HepG2 (cell line): Measurements from ENCODE around the gene UBE2R2. TPM values are rescaled to one million over a fixed set of nuclear protein-coding genes. Genes with fewer than 3 reads are reported as not detected.
"Not testable (repeated sequence)": the region's sequence is repeated elsewhere in the genome, so short reads cannot be mapped to it uniquely, and the experiment has no call there.

Experiments used
- ATAC-seq: fragments of 200-7000 bp; cut with Tn5 transposase; 3 replicates; pipeline ENCODE4 v1.9.1; 2020; ENCODE audit warnings: mild to moderate bottlenecking, moderate library complexity
- BruUV-seq: library from RNA; stranded (reverse); fragments of 400-500 nt; replicated peaks from 2 replicates; lab custom pipeline; 2021; lab: Mats Ljungman, UMichigan
- CTCF ChIA-PET: fragments of 300-600 bp; formaldehyde crosslinking; extraction: SDS; loops from one replicate; lab custom pipeline; 2021; ENCODE audit warnings: low total read pairs, inconsistent platforms, low intra/inter-chr PET ratio; lab: Yijun Ruan, JAX
- POLR2A ChIA-PET: fragments of 350-600 bp; sonication (Branson Sonifier 250); formaldehyde crosslinking; loops from one replicate; lab custom pipeline; 2020; ENCODE audit warnings: antibody characterized with exemption, inconsistent platforms; lab: Yijun Ruan, JAX
- DNase-seq: peaks from one replicate; pipeline ENCODE4 v3.0.0-alpha.2; 2015; ENCODE audit warnings: low spot score
- FAIRE-seq: peaks from 3 replicates; lab custom pipeline; 2011; peaks lifted over from hg19 to GRCh38; lab: Jason Lieb, UNC
- H2AFZ ChIP-seq: one replicate; pipeline ENCODE4 v1.6.1; 2011; ENCODE audit warnings: low read length, inconsistent platforms
- H3K27ac ChIP-seq: fragments of 300-600 bp; 3 replicates; pipeline ENCODE4 v1.8.0; 2011; ENCODE audit warnings: mixed run types, mild to moderate bottlenecking, mixed read lengths, low read length, inconsistent platforms; ENCODE audit not compliant: insufficient read depth; ENCODE audit errors: extremely low read length
- H3K27me3 ChIP-seq, 2 experiments: fragments of 200-600 bp in 1 of 2; 2 replicates in 1 of 2; 3 replicates in 1 of 2; pipeline versions ENCODE4 v1.6.0 to v1.8.0; 2011; ENCODE audit warnings: low read length in 2 of 2, mild to moderate bottlenecking in 2 of 2, moderate library complexity in 2 of 2, inconsistent platforms in 1 of 2; ENCODE audit not compliant: insufficient read depth in 2 of 2, control insufficient read depth in 1 of 2
- H3K36me3 ChIP-seq, 2 experiments: fragments of 200-600 bp in 1 of 2; replicated peaks in 1 of 2; 2 replicates in 1 of 2; 3 replicates in 1 of 2; pipeline versions ENCODE4 v1.5.1 to v1.8.0; 2011; ENCODE audit warnings: low read length in 2 of 2, inconsistent platforms in 1 of 2; ENCODE audit not compliant: insufficient read depth in 2 of 2, control insufficient read depth in 1 of 2
- H3K4me1 ChIP-seq: 2 replicates; pipeline ENCODE4 v1.5.1; 2012; ENCODE audit warnings: low read length, inconsistent platforms; ENCODE audit not compliant: insufficient read depth
- H3K4me2 ChIP-seq: 2 replicates; pipeline ENCODE4 v1.6.0; 2011; ENCODE audit warnings: low read depth, low read length, inconsistent platforms
- H3K4me3 ChIP-seq, 3 experiments: fragments of 200-600 bp in 1 of 3; sonication (generic), shearing (Covaris generic) in 1 of 3; replicated peaks in 1 of 3; 2 replicates each; pipeline ENCODE4 v1.5.1; 2011 to 2016; ENCODE audit warnings: low read length in 3 of 3, inconsistent platforms in 2 of 3, low read depth in 2 of 3, mild to moderate bottlenecking in 2 of 3, control low read depth in 1 of 3, mixed read lengths in 1 of 3; ENCODE audit not compliant: insufficient read depth in 1 of 3
- H3K79me2 ChIP-seq: one replicate; pipeline ENCODE4 v1.6.1; 2011; ENCODE audit warnings: low read length, inconsistent platforms; ENCODE audit not compliant: insufficient read depth
- H3K9ac ChIP-seq: 2 replicates; pipeline ENCODE4 v1.6.0; 2011; ENCODE audit warnings: mild to moderate bottlenecking, low read depth, low read length, inconsistent platforms; ENCODE audit not compliant: insufficient read depth
- H3K9me3 ChIP-seq: 2 replicates; pipeline ENCODE4 v1.5.1; 2012; ENCODE audit warnings: mild to moderate bottlenecking, low read length
- H4K20me1 ChIP-seq: 2 replicates; pipeline ENCODE4 v1.6.0; 2011; ENCODE audit warnings: inconsistent platforms, mild to moderate bottlenecking, low read length, moderate library complexity; ENCODE audit not compliant: insufficient read depth
- ELK4 ChIP-seq: sonication (generic); formaldehyde crosslinking; IDR thresholded peaks from 2 replicates; pipeline ENCODE4 v1.9.0; 2021; ENCODE audit warnings: missing genetic modification reagents, borderline replicate concordance
- FIP1L1 ChIP-seq: fragments of 200-400 bp; formaldehyde crosslinking; IDR thresholded peaks from 2 replicates; pipeline ENCODE4 v1.6.1; 2018; ENCODE audit warnings: low read depth, mild to moderate bottlenecking, low read length, moderate library complexity, borderline replicate concordance; ENCODE audit not compliant: insufficient read depth
- IKZF5 ChIP-seq: IDR thresholded peaks from 2 replicates; pipeline ENCODE4 v1.6.1; 2018; ENCODE audit warnings: missing genetic modification reagents, mild to moderate bottlenecking, missing compliant biosample characterization
- MNT ChIP-seq: fragments of 450-650 bp; IDR thresholded peaks from 2 replicates; pipeline ENCODE4 v1.6.1; 2016
- MTF1 ChIP-seq: sonication (generic); formaldehyde crosslinking; IDR thresholded peaks from 2 replicates; pipeline ENCODE4 v1.5.0; 2020; ENCODE audit warnings: missing genetic modification reagents
- SALL1 ChIP-seq: sonication (generic); formaldehyde crosslinking; IDR thresholded peaks from 2 replicates; pipeline ENCODE4 v1.8.0; 2022; ENCODE audit warnings: mild to moderate bottlenecking, missing genetic modification reagents
- SKIL ChIP-seq: sonication (generic); formaldehyde crosslinking; IDR thresholded peaks from 2 replicates; pipeline ENCODE4 v1.8.0; 2022; ENCODE audit warnings: missing genetic modification reagents, mild to moderate bottlenecking, moderate library complexity, borderline replicate concordance
- ZBTB7A ChIP-seq: sonication (generic); formaldehyde crosslinking; IDR thresholded peaks from 2 replicates; pipeline ENCODE4 v1.8.0; 2022; ENCODE audit warnings: mild to moderate bottlenecking, missing genetic modification reagents
- ZNF3 ChIP-seq: IDR thresholded peaks from 2 replicates; pipeline ENCODE4 v1.7.0; 2017; ENCODE audit warnings: inconsistent platforms
- ZNF460 ChIP-seq: sonication (generic); formaldehyde crosslinking; IDR thresholded peaks from 2 replicates; pipeline ENCODE4 v1.5.1; 2020; ENCODE audit warnings: missing genetic modification reagents, mild to moderate bottlenecking, borderline replicate concordance
- ZNF619 ChIP-seq: sonication (generic); formaldehyde crosslinking; IDR thresholded peaks from 2 replicates; pipeline ENCODE4 v1.4.0; 2020; ENCODE audit warnings: mild to moderate bottlenecking, missing genetic modification reagents
- ZNF670 ChIP-seq: sonication (generic); formaldehyde crosslinking; IDR thresholded peaks from 2 replicates; pipeline ENCODE4 v1.8.0; 2022; ENCODE audit warnings: mild to moderate bottlenecking, missing genetic modification reagents, borderline replicate concordance
- ZNF788 ChIP-seq: sonication (generic); formaldehyde crosslinking; IDR thresholded peaks from 2 replicates; pipeline ENCODE4 v1.5.0; 2020; ENCODE audit warnings: mild to moderate bottlenecking, missing genetic modification reagents, borderline replicate concordance
- WGBS: methylation state at CpG from one replicate; pipeline ENCODE4 v1.1.6; 2017; ENCODE audit warnings: low lambda C conversion rate; 5-methylcytosine and 5-hydroxymethylcytosine counted together
- in situ Hi-C: cut with HindIII; loops from 2 replicates; pipeline ENCODE4 v1.10.0; 2017; ENCODE audit warnings: low pct_unique_long_range_greater_than_20kb; ENCODE audit not compliant: extremely low pct_ligation_motif_present
- intact Hi-C: fragments of 100-400 bp; cut with micrococcal nuclease; formaldehyde crosslinking; loops from one replicate; pipeline ENCODE4 v1.10.0; 2022; ENCODE audit not compliant: unreplicated experiment
- polyA plus RNA-seq, 8 experiments: library from polyadenylated mRNA; depleted of rRNA in 3 of 8; stranded (reverse) in 7 of 8; unstranded in 1 of 8; fragments of >200 nt; fragmentation: Illumina TruSeq in 4 of 8; extraction: Trizol in 4 of 8; gene quantifications; 2 replicates each; pipeline versions ENCODE4 v1.2.1 to v1.2.3, GENCODE V29; 2011 to 2016; ENCODE audit warnings: low read depth in 4 of 8, missing spikeins in 1 of 8, mixed read lengths in 1 of 8; ENCODE audit not compliant: insufficient read depth in 1 of 8
- total RNA-seq, 5 experiments: library from RNA; depleted of rRNA; stranded (reverse); fragments of >200 nt; fragmentation: Illumina TruSeq; extraction: Trizol; gene quantifications; 2 replicates each; pipeline ENCODE4 v1.2.3, GENCODE V29; 2016; ENCODE audit warnings: low read depth in 1 of 5

Gene UBE2R2
- total and polyA plus RNA-seq, 2 of the 13 experiments (the other 11 are each of a cell fraction or from before 2014, with no cell fraction given), result 14.8 to 20.9 TPM

DNA sequence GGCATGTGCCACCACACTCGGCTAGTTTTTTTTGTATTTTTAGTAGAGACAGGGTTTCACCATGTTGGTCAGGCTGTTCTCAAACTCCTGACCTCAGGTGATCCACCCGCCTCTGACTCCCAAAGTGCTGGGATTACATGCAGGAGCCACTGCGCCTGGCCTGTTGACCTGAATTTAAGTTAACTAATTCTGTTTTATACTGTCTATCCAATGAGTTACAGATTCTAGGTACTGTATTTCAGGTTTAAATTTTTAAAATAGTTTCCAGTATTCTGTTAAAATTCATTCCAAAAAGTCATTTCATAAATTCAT, 30.9 kb downstream of the UBE2R2 start:
- peaks cover 61% of the 10 kb centered on the region for H4K20me1 ChIP-seq
- in situ Hi-C loops, CTCF ChIA-PET, H2AFZ ChIP-seq, DNase-seq, H3K9me3 ChIP-seq, H3K9ac ChIP-seq, H3K4me2 ChIP-seq, intact Hi-C loops, BruUV-seq, H3K4me3 ChIP-seq, H3K27ac ChIP-seq, ATAC-seq, FAIRE-seq, H3K27me3 ChIP-seq, H3K36me3 ChIP-seq: not testable (repeated sequence)
- peaks cover 90% of the 10 kb centered on the region for H3K79me2 ChIP-seq
- H3K4me1 ChIP-seq, result peaks cover 63% of the 10 kb centered on the region
- POLR2A ChIA-PET, result interaction anchor here (1.0 to 1.1 kb wide), 2 partner anchors 8 to 30 kb away, joined by 3 to 4 read pairs; no protein-coding TSS in a partner anchor
- 89% methylated on average over 3 of the region's 3 CpGs for WGBS

DNA sequence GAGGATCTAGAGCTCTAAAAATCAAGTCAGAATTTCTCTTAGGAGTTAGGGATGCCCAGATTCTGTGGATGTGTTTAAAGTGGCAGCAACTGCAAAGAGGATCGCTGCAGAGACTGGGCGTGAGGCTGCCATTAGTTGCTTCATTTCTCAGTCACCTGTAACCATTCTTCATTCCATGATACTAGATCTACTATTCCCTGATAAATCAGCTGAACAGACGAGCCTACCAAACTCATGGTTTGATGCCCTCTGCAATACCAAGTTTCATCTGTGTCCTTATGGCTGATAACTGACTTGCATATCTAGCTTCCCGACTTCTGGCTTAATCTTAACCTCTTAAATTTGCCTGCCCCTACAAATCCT, 33.3 kb downstream of the UBE2R2 start:
- H3K4me1 ChIP-seq, result peaks cover 70% of the 10 kb centered on the region
- H3K27me3 ChIP-seq, result no peaks in the 10 kb centered on the region
- 0 out of 5 replicates have a peak, but pooled peaks cover 0 to 3% of the 10 kb centered on the region in 2 experiments for H3K36me3 ChIP-seq
- DNase-seq, result no peak
- H3K9ac ChIP-seq, result no peak overlapping the region
- in situ Hi-C loops, result loop anchor here (5.0 kb wide), 1 partner anchor 33 kb away; the partner anchor contains the start of gene UBE2R2
- H3K9me3 ChIP-seq, result no peaks in the 10 kb centered on the region
- 90% methylated on average over 4 of the region's 4 CpGs for WGBS
- ATAC-seq, result no peak
- H2AFZ ChIP-seq, result no peak overlapping the region
- ChIA-PET CTCF (no interaction called here), POLR2A (no interaction called here)
- H3K4me2 ChIP-seq, result no peak overlapping the region
- H3K79me2 ChIP-seq, result peaks cover 93% of the 10 kb centered on the region
- intact Hi-C loops, result no loop called here
- no peak overlapping the region for H3K4me3 ChIP-seq
- FAIRE-seq, result no peak
- peak overlapping the region; percentile 54 for H3K27ac ChIP-seq
- BruUV-seq, result no TSS peak
- H4K20me1 ChIP-seq, result peaks cover 62% of the 10 kb centered on the region
- TF ChIP-seq MNT (no peak), ZNF788 (CRISPR knock-in tag) (no peak), MTF1 (CRISPR knock-in tag) (no peak), ZNF619 (no peak), FIP1L1 (no peak), ZNF670 (no peak), SALL1 (CRISPR knock-in tag) (no peak), ZNF3 (CRISPR knock-in tag) (no peak), ZNF460 (CRISPR knock-in tag) (no peak), IKZF5 (no peak), SKIL (CRISPR knock-in tag) (no peak), ZBTB7A (no peak), ELK4 (no peak)
